HG03457 (cell line): ENCODE results near the gene MDM4.
A peak's percentile ranks its signal among the peaks of the same experiment; 100 is the strongest.
"Not testable (repeated sequence)": the region's sequence is repeated elsewhere in the genome, so short reads cannot be mapped to it uniquely, and the experiment has no call there.

Experiments
- ATAC-seq: cut with Tn5 transposase; IDR thresholded peaks from one replicate; pipeline ENCODE4 v1.9.1; 2021; ENCODE audit warnings: moderate number of reproducible peaks; ENCODE audit not compliant: unreplicated experiment

The MDM4 gene

GRCh38 chr1:204516180-204516879 lies at the start of gene MDM4:
MDM4 (plus strand) TSS chr1:204516406; CDS start chr1:204525519, 9,113 bp downstream.
- ATAC-seq: peak; percentile 60

DNA sequence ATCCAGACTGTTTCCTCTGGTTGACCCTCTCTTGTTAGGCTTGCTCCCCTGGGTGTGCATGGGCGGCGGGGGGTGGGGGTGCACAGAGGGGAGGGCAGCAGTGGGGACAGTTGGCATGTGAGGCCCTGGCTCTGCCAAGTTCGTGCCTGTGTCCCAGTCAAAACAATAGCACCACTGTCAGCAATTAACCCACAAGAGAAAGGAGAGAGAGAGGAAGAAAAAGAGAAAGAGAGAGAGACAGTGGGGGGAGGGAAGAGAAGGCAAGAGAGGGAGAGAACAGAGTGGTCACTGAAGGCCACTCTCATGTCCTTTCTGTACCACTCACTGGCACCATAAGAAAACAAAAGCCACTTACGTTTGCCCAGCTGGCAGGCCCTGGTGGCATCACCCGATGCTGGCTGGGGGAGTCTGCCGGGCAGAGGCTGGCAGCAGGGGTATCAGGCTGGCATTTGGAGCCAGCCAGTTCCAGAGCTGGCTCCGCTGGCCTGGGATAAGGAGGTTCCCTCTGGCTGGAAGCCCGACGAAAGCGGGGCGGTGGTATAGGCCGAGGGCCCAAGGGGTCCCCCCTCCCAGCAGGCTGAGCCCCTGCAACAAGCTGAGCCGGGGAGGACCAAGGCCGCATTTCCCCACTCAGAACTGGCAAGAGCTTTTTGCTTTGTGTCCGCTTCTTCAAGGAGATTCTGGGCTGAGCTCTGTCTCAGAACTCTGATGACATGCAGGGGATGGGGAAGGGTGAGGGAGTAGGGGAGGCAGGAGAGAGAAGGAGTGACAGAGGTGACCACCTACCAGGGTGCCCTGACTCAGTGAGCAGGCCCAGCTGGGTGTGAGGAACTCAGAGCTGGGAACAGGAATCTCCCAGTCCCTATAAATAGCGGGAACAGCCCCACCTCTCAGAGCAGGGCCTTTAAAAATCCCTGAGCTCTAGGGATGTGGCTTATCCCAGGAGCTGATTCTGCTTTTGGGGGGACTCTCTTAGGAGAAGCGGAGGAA lies 49.5 kb upstream of the MDM4 start:
- no peak for ATAC-seq

DNA sequence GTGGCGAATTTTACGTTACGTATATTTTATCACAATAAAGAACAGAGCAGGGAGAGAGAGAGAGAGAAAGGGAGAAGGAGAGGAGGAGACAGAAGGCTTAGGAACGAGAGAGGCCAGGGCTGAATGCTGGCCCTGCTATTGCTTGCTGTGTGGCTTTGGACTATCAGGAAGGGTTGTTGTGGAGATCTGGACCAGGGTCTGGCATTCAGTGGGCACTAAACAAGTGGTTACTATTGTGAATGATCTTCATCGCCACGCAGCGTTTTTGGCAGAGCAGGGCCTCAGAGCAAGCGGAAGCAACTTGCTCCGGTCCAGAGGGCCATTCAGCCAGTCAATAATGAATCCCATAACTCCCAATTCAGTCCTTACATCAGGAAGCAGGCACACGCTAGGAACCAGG lies 48.0 kb upstream of the MDM4 start:
- ATAC-seq: no peak

DNA sequence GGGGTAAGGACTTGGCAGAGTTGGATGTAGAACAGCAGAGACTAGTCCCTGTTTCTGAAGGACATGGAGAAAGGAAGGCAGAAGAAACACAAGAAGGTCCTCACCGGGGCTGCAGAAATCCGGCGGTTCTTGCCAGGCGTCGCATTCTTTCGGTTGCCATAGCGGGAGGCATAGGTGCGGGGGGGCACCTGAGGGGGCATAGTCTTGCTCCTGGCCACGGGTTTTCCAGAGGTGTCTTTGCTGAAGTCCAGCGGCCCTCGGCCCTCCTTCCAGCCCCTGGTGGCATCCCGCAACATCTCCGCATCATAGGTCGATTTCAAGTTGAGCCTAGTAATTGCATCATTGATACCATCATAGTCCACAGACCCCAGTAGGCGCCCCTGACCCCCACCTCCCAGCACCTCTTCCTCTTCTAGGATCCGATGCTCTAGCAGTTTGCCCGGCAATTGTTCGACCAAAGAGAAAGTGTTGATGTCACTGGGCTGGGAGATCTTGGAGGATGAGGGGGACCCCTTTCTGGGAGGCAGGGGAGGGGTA lies 47.4 kb upstream of the MDM4 start:
- no peak for ATAC-seq

GRCh38 chr1:204469304-204469703 lies 46.9 kb upstream of the MDM4 start:
- no peak for ATAC-seq

GRCh38 chr1:204471687-204472086 lies 44.5 kb upstream of the MDM4 start:
- no peak for ATAC-seq

DNA sequence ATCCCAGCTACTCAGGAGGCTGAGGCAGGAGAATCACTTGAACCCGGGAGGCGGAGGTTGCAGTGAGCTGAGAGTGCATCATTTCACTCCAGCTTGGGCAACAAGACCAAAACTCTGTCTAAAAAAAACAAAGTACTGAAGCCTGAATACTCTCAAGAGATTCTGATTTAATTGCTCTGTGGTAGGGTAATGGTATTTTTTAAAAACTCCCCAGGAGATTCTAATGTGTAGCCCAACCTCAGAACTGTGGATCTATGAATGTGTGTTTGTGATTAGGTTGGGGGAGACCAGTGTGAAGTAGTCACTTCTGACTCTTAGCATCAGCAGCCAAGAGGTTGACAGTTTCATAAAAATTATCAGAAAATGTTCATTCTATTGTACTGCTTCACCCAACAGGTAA lies 43.5 kb upstream of the MDM4 start:
- ATAC-seq: no peak

DNA sequence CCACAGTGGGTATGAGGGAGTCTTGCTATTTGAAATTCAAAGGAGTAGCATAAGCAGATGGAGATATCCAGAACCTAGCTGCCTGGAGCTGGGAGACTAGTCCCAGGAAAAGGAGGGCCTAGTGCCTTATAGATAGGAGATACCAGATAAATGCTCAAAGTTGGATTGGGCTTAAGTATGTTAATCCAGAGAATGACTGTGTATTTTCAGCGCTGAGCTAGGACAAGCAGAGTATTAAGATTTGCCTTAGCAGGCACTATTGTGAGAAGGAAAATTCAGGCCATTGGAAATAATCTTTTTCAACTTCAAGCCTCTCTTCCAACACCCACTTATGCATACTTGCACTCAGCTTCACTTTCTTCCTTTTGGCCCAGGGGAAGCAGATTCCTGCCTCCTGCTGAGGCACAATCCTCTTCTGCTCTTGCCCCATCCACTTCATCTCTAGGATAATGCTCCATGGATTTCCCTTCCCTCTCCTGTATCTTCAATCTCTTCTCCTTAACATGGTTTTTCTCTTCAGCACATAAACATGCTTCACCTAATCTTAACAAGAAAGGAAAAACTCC lies 42.7 kb upstream of the MDM4 start:
- no peak for ATAC-seq

DNA sequence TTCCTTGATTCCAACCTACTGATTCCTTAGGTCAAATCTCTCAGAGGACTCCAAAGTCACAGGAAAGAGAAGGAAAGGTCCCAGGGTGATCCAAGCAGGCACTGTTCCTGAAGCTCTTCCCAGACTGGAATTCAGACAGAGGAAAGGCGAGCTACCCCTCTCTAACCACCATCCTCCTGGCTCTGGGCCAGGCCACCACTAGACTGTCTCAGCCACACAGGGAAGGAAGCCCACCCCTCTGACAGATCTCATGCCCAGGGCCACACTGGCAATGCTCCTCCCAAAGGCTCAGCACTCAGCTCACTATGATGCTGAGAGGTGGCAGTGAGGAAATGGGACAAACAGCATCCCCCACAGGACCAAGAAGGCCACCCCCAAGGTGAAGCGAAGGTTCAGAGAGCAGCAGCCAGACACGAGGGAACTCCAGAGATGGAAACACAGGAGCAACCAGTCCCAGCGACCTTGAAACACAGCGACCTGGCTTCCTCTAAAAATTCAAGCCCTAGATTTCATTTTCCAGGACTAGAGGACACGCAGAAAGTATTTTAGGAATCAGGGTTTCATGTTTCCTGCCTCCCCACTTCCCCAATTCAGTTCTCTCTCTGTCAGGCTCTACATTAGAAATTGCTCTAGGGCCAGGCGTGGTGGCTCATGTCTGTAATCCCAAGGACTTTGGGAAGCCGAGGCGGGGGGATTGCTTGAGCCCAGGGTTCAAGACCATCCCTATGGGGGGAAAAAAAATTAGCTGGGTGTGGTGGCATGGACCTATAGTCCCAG lies 40.4 kb upstream of the MDM4 start:
- ATAC-seq: no peak

DNA sequence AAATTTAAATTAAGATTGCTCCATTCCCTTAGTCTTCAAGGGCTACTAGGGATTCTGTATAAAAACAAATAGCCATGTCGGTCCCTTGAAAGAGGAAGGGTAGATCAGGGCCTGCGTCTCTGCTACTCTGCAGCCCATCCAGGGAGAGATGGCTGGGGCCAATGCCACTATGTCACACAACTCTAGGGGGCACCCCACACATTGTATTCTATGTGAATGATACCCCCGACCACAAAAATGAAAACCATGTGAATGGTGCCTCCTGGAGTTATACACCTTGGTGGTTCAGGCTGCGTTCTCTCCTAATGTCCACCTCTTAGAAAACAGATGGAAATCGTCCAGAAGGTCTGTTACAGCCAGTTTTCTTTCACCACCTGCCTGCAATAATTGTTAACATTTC lies 39.6 kb upstream of the MDM4 start:
- ATAC-seq: no peak

DNA sequence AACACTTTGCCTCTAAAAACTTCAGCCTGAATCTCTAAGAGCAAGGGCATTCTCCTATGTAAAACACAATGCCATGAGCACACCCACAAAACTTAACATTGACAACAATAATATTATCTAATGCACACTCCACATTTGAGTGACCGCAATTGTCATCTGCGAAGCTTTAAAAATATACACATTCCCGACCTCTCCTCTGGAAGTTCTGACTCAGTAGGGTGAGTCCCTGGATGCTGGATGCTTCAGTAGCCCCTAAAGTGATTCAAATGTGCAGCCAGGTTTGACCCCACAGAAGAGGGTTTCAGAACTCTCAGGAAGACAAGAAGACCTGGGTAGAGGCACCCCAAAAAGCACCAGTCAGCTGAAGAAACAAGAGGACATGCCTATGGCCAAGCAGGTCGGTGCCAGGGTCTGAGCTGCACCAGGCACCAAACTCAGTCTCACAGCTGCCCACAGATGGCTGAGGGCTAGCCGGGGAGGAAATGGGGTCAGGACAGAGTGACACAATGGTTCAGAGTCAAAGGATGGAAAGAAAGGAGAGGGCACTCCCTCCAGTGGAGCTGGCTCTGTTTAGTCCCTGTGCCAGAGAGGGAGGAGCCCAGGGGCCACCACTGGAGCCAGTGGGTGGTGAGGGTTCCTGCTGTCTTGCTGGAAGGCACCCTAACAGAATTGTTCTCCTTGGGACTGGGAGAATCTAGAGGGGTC lies 39.0 kb upstream of the MDM4 start:
- no peak for ATAC-seq

DNA sequence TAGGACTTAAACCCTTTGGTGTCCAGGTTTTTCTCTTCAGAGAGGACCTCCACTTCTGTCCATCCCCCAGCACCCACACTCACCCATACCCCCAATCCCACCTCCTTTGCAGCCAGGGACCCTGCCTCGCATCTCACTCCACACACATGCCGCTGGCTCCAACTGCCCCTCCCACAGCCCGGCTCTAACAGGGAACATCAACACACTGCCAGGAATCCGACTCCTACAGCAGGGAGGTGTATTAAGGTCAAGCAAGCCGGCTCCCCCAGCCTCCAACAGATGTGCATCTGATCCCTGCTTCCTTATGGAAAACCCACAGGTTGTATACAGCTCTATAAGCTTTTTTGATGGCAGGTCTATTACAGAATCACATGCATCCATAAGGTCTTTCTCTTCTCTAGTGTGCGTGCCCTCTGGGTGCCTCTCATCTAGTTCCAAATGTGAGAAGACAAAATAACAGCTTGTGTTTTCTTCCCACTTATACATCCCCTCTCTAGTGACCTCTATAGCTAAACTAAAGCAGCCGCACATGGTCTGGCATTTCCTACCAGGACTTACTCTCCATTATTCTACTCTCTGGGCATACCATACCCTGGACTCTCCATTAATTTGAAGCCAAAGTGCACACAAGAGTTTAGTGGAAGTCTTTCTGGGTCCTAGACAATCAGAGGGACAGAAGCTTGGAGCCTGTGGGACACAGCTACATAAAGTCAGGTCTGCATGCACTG lies 37.9 kb upstream of the MDM4 start:
- ATAC-seq: no peak

DNA sequence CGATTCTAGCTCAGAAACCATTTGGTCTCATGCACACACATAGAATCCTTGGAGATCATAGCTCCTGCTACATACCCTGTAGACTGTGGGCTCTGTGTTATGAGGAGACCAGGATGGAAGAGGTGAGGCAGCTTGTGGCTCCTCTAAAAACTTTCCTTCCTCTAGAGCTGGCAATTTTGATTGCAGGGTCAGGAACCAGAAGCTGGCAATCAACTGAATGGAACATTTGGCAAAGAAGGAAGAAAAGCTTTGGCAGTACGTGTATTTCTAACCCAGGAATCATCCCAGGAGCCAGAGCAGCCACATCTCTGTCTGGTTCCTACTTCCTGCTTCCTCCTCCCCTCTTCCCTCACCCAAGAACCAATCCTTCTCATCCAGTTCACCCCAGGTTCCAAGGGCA lies 37.3 kb upstream of the MDM4 start:
- ATAC-seq: no peak

DNA sequence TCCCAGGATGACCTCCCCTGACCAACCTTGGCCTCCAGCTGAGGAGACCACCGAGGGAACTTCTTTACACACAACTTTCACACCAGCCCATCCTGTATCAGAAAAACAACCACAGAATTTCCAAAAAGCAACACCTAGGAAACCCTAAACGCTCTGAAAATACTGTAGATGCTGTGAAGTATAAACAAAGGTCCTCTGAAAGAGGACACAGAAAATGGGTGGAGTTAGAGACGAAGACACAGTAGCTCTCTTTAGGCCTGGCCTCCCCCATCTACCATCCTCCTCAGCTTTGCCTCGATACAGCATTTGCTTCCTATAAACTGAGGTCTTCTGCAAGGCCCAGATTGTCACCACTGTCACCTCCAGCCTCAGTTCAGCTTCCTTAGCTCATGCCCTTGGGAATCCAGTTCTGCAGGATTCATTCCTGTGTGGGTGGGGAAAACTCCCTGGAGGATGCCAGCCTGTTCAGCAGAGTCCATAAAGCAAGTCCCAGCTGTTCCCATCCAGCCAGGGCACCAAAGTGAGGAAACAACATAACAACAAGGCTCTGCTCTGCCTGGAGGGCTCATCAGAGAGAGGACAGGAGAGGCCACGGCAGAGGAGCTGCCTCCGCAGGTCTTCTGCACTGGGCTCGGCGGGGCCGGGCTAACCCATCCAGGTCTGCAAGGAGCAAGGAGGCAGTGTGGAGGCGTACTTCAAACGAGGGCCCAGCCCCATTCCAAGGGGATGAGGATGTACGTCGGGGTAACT lies 36.6 kb upstream of the MDM4 start:
- no peak for ATAC-seq

DNA sequence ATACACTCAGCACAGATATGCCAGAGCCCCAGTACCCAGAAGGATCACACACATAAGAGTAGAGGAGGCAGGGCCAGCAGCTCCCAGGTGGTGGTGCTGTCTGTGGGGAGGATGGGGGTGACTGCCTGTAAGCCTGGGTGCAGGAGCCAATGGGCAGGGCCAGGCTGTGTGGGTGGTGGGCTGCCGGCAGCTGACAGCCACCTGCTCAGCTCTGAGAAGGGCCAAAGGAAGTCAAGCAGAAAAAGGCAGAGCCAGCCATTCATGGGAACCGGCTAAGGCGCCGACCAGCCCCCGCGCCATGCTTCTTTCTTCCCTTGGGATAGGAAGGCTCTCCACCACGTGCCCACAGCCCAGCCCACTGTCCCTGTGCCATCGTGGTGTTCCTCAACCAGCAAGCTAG lies 35.7 kb upstream of the MDM4 start:
- ATAC-seq: no peak

GRCh38 chr1:204483791-204484190 lies 32.4 kb upstream of the MDM4 start:
- ATAC-seq: no peak

DNA sequence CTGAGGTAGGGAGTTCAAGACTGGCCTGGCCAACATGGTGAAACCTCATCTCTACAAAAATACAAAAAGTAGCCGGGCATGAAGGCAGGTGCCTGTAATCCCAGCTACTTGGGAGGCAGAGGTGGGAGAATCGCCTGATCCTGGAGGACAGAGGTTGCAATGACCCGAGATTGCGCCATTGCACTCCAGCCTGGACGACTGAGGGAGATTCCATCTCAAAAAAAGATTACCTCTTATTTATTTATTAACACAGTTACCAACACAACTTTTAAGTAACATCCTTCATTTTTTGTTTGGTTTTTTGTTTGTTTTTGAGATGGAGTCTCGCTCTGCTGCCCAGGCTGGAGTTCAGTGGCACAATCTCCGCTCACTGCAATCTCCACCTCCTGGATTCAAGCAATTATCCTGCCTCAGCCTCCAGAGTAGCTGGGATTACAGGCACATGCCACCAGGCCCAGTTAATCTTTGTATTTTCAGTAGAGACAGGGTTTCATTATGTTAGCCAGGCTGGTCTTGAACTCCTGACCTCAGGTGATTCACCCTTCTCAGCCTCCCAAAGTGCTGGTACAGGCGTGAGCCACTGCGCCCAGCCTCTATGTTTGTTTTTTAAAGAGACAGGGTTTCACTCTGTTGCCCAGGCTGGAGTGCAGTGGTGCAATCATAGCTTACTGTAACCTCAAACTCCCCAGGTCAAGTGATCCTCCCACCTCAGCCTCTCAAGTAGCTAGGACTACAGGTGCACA lies 29.5 kb upstream of the MDM4 start:
- not testable (repeated sequence) for ATAC-seq

- ATAC-seq: no peak
Observed at GRCh38 chr1:204487256-204487615, 29.0 kb upstream of the MDM4 start.
